T-cell (primary cell): Measurements from ENCODE around the gene CAPS. TPM values are rescaled to one million over a fixed set of nuclear protein-coding genes. Genes with fewer than 3 reads are reported as not detected.

ENCODE experiments used
- ATAC-seq, 4 experiments: fragments of 200-7000 bp in 3 of 4; fragments of 150-1000 bp in 1 of 4; cut with Tn5 transposase; replicated peaks in 1 of 4; 1 replicate in 3 of 4; 2 replicates in 1 of 4; pipeline ENCODE4 v1.10.0; 2021; ENCODE audit warnings: moderate library complexity in 3 of 4, mild to moderate bottlenecking in 2 of 4, moderate number of reproducible peaks in 1 of 4
- CTCF ChIA-PET, 2 donors: fragments of 300-600 bp; sonication (Branson Sonifier 250); formaldehyde crosslinking; loops; one replicate each; lab custom pipeline; 2022; ENCODE audit warnings: antibody characterized with exemption in 2 of 2; lab: Charles Lee
- POLR2A ChIA-PET, 2 donors: fragments of 300-600 bp; sonication (Branson Sonifier 250); formaldehyde crosslinking; loops; one replicate each; lab custom pipeline; 2022; ENCODE audit warnings: antibody characterized with exemption in 2 of 2; lab: Charles Lee
- DNase-seq, 35 experiments: peaks; one replicate each; pipeline versions ENCODE4 v3.0.0 to v3.0.0-alpha.2; 2013 to 2023
- H3K27ac ChIP-seq: one replicate; pipeline ENCODE4 v1.5.1; 2013; ENCODE audit warnings: low read length
- H3K27me3 ChIP-seq, 2 experiments: replicated peaks in 1 of 2; 1 replicate in 1 of 2; 2 replicates in 1 of 2; pipeline versions ENCODE4 v1.6.1 to v1.7.0; 2013; ENCODE audit warnings: low read length in 1 of 2, mixed read lengths in 1 of 2; ENCODE audit not compliant: control insufficient read depth in 2 of 2, insufficient read depth in 2 of 2; ENCODE audit errors: extremely low read depth in 1 of 2
- H3K36me3 ChIP-seq, 2 donors: 1 replicate in 1 of 2; 2 replicates in 1 of 2; pipeline versions ENCODE4 v1.6.1 to v1.7.0; 2013; ENCODE audit warnings: low read length in 1 of 2; ENCODE audit not compliant: control insufficient read depth in 2 of 2, insufficient read depth in 1 of 2; ENCODE audit errors: extremely low read depth in 1 of 2
- H3K4me1 ChIP-seq, 2 experiments: 1 replicate in 1 of 2; 2 replicates in 1 of 2; pipeline versions ENCODE4 v1.6.1 to v1.7.0; 2013; ENCODE audit warnings: low read length in 2 of 2, mixed read lengths in 1 of 2; ENCODE audit not compliant: insufficient read depth in 2 of 2, control insufficient read depth in 1 of 2; ENCODE audit errors: extremely low read depth in 1 of 2
- H3K4me3 ChIP-seq, 2 donors: 1 replicate in 1 of 2; 2 replicates in 1 of 2; pipeline versions ENCODE4 v1.5.1 to v1.7.0; 2013; ENCODE audit warnings: mild to moderate bottlenecking in 2 of 2, low read length in 1 of 2, moderate library complexity in 1 of 2; ENCODE audit not compliant: control insufficient read depth in 1 of 2; ENCODE audit errors: extremely low read depth in 1 of 2
- H3K9me3 ChIP-seq: 2 replicates; pipeline ENCODE4 v1.7.0; 2013
- H3K27ac Mint-ChIP-seq, 2 donors: one replicate each; pipeline ENCODE4 v1.8.0; 2020 to 2021; ENCODE audit warnings: mild to moderate bottlenecking in 2 of 2, mixed read lengths in 2 of 2
- H3K27me3 Mint-ChIP-seq, 2 donors: one replicate each; pipeline ENCODE4 v1.8.0; 2021 to 2022; ENCODE audit warnings: mixed read lengths in 2 of 2
- H3K36me3 Mint-ChIP-seq: one replicate; pipeline ENCODE4 v1.8.0; 2021; ENCODE audit warnings: mixed read lengths
- H3K4me1 Mint-ChIP-seq, 3 donors: one replicate each; pipeline ENCODE4 v1.8.0; 2020 to 2022; ENCODE audit warnings: mixed read lengths in 3 of 3, mild to moderate bottlenecking in 1 of 3
- H3K4me3 Mint-ChIP-seq, 3 donors: one replicate each; pipeline ENCODE4 v1.8.0; 2020 to 2022; ENCODE audit warnings: mild to moderate bottlenecking in 3 of 3, mixed read lengths in 3 of 3, moderate library complexity in 3 of 3
- H3K9me3 Mint-ChIP-seq, 3 donors: one replicate each; pipeline ENCODE4 v1.8.0; 2020 to 2022; ENCODE audit warnings: mixed read lengths in 3 of 3
- WGBS: methylation state at CpG from one replicate; pipeline ENCODE4 v1.1.5; 2013; ENCODE audit warnings: missing lambda C conversion rate; ENCODE audit not compliant: insufficient coverage; 5-methylcytosine and 5-hydroxymethylcytosine counted together
- total RNA-seq, 35 experiments: library from RNA in 6 of 35; stranded (reverse) in 6 of 35; fragments of 120-200 nt in 1 of 35; gene quantifications; one replicate each; pipeline versions ENCODE4 v1.2.1 to v1.2.4 and lab custom pipeline; 2013 to 2026

CAPS gene
- total RNA-seq, 5 donors from 2014 or later (not counting 1 experiment from before 2014, with no cell fraction given), result 43.3 to 74.8 (median 69.8) TPM

DNA sequence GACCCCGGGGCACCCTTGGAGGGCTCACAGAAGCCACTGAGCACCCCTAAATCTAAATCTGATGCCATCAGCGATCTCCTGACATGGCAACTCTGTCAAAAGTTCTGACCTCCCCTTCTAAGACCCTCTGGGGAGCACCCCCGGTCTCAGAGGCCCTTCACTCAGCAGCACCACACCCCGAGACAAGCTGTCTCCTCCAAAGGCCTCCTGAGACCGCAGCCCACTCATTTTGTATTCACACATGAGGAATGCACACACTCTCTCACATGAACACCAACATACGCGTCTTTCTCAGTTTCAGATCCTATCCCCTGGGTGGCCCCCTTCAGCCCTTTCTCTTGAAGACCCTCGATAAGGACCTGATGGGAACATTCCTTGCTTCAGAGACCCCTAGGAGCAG lies 13.1 kb upstream of the CAPS start:
- DNase-seq (no peak), ATAC-seq (no peak)
- Histone ChIP-seq H3K27ac (no peak overlapping the region), H3K36me3 (peaks cover 0 to 14% of the 10 kb centered on the region in 2 donors), H3K4me1 (peaks cover 0 to 41% of the 10 kb centered on the region in 2 experiments), H3K27me3 (no peaks in the 10 kb centered on the region), H3K4me3 (no peak overlapping the region), H3K9me3 (no peaks in the 10 kb centered on the region)
- CTCF ChIA-PET, result no interaction called here
- H3K27ac Mint-ChIP-seq, result peak overlapping the region; percentile 16 to 31
- H3K4me3 Mint-ChIP-seq, result peak overlapping the region; percentile 29 to 42 (median 31)
- no peaks in the 10 kb centered on the region for H3K9me3 Mint-ChIP-seq
- H3K36me3 Mint-ChIP-seq, result peaks cover 8% of the 10 kb centered on the region
- POLR2A ChIA-PET, result interaction anchor here in 1 of 2 donors (0.7 kb wide), 1 partner anchor 110 kb away, joined by 7 read pairs; the partner anchor contains the start of gene DUS3L
- peaks cover 26 to 34% (median 27%) of the 10 kb centered on the region in 3 donors for H3K4me1 Mint-ChIP-seq
- WGBS, result 86% methylated on average over 7 of the region's 8 CpGs
- no peaks in the 10 kb centered on the region for H3K27me3 Mint-ChIP-seq

DNA sequence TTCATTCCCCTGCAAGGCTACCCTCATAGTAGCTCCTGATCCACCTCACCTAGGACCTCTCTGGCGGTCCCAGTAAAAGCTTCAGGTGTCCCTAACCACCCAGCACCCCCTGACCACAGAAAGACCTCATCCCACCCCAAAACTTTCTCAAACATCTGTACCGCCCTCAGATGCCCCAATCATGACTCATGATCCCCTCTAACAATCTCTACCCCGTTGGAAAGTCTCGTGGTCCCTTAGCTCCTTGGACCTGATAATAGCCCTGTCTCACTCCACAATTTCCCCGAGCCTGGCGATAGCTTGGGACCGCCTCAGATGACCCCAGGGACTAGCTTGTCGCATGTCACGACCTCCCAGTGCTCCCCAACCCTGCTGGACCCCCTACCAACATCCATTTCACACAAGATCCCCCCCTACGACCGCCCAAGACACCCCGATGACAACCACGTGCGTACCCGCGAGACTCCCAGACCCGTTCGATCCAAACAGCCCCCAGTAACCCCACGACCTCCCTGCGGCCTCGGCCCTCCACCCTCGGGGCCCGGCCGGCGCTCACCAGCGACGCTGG lies 10.9 kb upstream of the CAPS start:
- no peaks in the 10 kb centered on the region for H3K9me3 ChIP-seq
- under 1% methylated on average over 27 of the region's 27 CpGs for WGBS
- peak overlapping the region; percentile 85 to 100 for H3K4me3 ChIP-seq
- H3K9me3 Mint-ChIP-seq, result no peaks in the 10 kb centered on the region
- peaks cover 35 to 47% (median 37%) of the 10 kb centered on the region in 3 donors for H3K4me1 Mint-ChIP-seq
- peak overlapping the region; percentile 99 to 100 for H3K27ac Mint-ChIP-seq
- peaks cover 0 to 48% of the 10 kb centered on the region in 2 experiments for H3K4me1 ChIP-seq
- peaks cover 0 to 4% of the 10 kb centered on the region in 2 donors for H3K36me3 ChIP-seq
- peaks cover 11% of the 10 kb centered on the region for H3K36me3 Mint-ChIP-seq
- no peak for ATAC-seq
- ChIA-PET CTCF (interaction anchor here (0.6 to 2.4 kb wide), 3 partner anchors 50 to 223 kb away, joined by 3 to 25 read pairs (median 3); partner anchors contain the start of gene NRTN (in 1 of the 2)), POLR2A (interaction anchor here (0.5 to 0.7 kb wide), 5 partner anchors 49 to 1511 kb away, joined by 3 to 9 read pairs (median 3); no protein-coding TSS in a partner anchor)
- peak in 2 of 35 experiments; percentile 8 to 30 for DNase-seq
- H3K27me3 Mint-ChIP-seq, result no peaks in the 10 kb centered on the region
- H3K4me3 Mint-ChIP-seq, result peak overlapping the region; percentile 95 to 96 (median 95)
- peak overlapping the region; percentile 85 for H3K27ac ChIP-seq
- H3K27me3 ChIP-seq, result no peaks in the 10 kb centered on the region

DNA sequence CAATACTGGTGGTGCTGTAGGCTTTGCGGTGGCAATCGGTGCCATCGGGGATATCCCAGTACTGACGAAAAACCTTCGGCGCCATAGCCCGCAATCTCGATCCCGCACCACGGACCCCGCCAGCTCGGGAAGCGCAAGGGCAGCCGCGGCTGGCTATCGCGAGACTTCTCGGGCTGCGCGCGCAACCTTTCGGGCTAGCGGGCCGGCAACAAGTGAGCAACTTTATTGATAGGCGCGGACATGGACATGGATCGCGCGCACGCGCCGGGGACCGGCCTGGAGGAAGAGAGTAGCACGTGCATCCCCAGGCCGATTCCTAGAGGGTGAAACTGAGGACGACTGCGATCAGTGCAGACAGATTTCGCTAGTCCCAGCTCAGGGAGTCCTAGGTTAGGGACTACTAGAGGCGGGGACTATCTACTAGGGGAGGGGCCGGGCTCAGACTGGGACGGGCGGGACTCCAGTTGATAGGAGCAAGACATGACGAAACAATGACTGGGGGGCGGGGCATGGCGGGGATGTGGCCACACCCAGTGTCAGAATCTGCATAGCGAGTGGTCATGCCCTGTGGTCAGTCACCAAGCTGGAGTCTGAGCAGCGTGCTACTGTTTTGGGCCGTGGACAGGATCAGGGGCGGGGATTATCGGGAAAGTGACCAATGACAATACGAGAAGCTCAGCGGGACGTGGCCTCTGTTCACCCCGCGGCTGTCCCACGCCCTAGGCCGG lies 10.3 kb upstream of the CAPS start, which contains the start of gene NDUFA11:
TSS of gene NDUFA11 (minus strand) at position 167 of the 728 bp plus-strand sequence. CDS start at position 85, 82 bp downstream.
- peaks cover 11% of the 10 kb centered on the region for H3K36me3 Mint-ChIP-seq
- ChIA-PET CTCF (interaction anchor here in 1 of 2 donors (0.6 to 2.4 kb wide), 6 partner anchors 51 to 222 kb away, joined by 3 to 25 read pairs (median 3); partner anchors contain the start of genes NRTN and RPL36), POLR2A (interaction anchor here (0.6 to 1.0 kb wide), 5 partner anchors 58 to 117 kb away, joined by 3 to 9 read pairs (median 3); partner anchors contain the start of gene DUS3L (in 1 of the 2))
- H3K27ac Mint-ChIP-seq, result peak within 1 kb of the TSS; percentile 99 to 100
- no peaks in the 10 kb centered on the region for H3K9me3 ChIP-seq
- H3K4me3 Mint-ChIP-seq, result peak within 1 kb of the TSS; percentile 95 to 96 (median 95)
- peak within 1 kb of the TSS; percentile 85 to 100 for H3K4me3 ChIP-seq
- no peaks in the 10 kb centered on the region for H3K27me3 ChIP-seq
- H3K4me1 Mint-ChIP-seq, result peaks cover 35 to 47% (median 37%) of the 10 kb centered on the region in 3 donors
- WGBS, result under 1% methylated on average over 57 of the region's 57 CpGs
- ATAC-seq (peak; percentile 53 to 61 (median 58)), DNase-seq (peak; percentile 91 to 98 (median 96))
- H3K36me3 ChIP-seq, result peaks cover 2 to 4% of the 10 kb centered on the region in 2 donors
- no peaks in the 10 kb centered on the region for H3K27me3 Mint-ChIP-seq
- H3K4me1 ChIP-seq, result peaks cover 0 to 48% of the 10 kb centered on the region in 2 experiments
- H3K27ac ChIP-seq, result peak within 1 kb of the TSS; percentile 85
- H3K9me3 Mint-ChIP-seq, result no peaks in the 10 kb centered on the region

DNA sequence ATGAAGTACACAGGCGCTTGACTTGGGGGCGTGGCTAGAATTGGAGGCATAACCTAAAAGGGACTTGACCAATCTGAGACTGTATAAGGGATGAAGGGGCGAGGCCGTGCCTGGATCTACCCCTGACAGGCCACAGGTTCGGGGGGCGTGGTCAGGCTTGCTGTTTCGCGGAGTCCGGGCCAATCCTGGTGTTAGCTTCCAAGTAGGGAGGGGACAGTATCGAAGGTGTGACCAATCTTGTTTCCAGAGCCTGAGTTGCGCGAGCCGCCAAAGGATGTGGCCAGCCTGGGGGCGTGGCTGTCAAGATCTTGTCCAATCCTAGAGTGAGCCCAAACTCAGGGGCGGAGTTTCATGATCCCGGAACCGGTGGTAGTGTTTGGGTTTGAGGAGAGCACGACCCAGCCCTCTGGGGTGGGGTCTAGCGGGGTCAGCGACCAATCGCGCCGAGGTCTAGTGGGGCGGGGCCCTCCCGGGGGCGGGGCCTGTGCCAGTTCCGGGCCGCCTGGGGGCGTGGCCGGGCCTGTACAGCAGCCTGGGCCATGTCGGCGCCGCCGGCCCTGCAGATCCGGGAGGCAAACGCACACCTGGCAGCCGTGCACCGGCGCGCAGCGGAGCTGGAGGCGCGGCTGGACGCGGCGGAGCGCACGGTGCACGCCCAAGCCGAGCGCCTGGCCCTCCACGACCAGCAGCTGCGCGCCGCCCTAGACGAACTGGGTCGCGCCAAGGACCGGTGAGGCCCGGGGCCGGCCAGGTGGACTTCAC lies 9.5 kb upstream of the CAPS start, which contains the start of gene VMAC:
TSS of gene VMAC (plus strand) at position 521 of the 762 bp plus-strand sequence. CDS start at position 540, 19 bp downstream.
- peak; percentile 78 to 80 (median 80) for ATAC-seq
- H3K4me3 Mint-ChIP-seq, result peak within 1 kb of the TSS; percentile 95 to 96 (median 95)
- WGBS, result 0% methylated on average over 58 of the region's 61 CpGs

DNA sequence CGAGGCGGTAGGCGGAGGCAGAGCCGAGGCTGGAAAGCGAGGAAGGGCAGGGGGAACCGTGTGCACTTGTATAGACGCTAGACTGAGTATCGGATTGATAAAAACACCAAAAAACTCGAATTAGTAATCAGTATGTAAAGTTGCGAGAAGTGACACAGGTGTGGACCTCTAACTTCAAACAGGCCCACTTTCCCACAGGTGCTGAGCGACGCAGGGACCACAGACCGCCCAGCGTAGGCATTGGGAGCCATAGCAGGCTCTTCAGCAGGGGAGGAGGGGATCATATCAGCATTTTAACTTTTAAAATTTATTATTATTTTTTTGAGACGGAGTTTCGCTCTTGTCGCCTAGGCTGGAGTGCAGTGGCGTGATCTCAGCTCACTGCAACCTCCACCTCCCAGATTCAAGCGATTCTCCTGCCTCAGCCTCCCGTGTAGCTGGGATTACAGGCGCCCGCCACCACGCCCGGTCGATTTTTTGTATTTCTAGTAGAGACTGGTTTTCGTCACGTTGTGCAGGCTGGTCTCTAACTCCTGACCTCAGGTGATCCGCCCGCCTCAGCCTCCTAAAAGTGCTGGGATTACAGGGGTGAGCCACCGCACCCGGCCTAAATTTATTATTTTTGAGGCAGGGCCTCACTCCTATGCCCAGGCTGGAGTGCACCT lies 8.8 kb upstream of the CAPS start:
- peak overlapping the region; percentile 57 to 75 for H3K27ac Mint-ChIP-seq
- no peaks in the 10 kb centered on the region for H3K27me3 Mint-ChIP-seq
- ChIA-PET CTCF (interaction anchor here in 1 of 2 donors (0.6 to 2.4 kb wide), 3 partner anchors 101 to 206 kb away, joined by 3 to 25 read pairs (median 3); partner anchors contain the start of gene NRTN), POLR2A (no interaction called here)
- no peak for DNase-seq
- peak overlapping the region; percentile 49 for H3K27ac ChIP-seq
- H3K4me1 ChIP-seq, result peaks cover 0 to 42% of the 10 kb centered on the region in 2 experiments
- no peak for ATAC-seq
- H3K4me1 Mint-ChIP-seq, result peaks cover 28 to 43% (median 35%) of the 10 kb centered on the region in 3 donors
- H3K4me3 Mint-ChIP-seq, result peak overlapping the region; percentile 95 to 96 (median 95)
- no peaks in the 10 kb centered on the region for H3K9me3 Mint-ChIP-seq
- H3K4me3 ChIP-seq, result peak overlapping the region; percentile 72 to 77
- no peaks in the 10 kb centered on the region for H3K27me3 ChIP-seq
- H3K36me3 ChIP-seq, result peaks cover 7 to 12% of the 10 kb centered on the region in 2 donors
- 79% methylated on average over 7 of the region's 31 CpGs for WGBS
- peaks cover 9% of the 10 kb centered on the region for H3K36me3 Mint-ChIP-seq
- no peaks in the 10 kb centered on the region for H3K9me3 ChIP-seq

More for the DNA sequence above, 9.5 kb upstream of the CAPS start, which contains the start of gene VMAC:
- peak; percentile 99 to 100 (median 100) for DNase-seq
- Histone ChIP-seq H3K27me3 (no peaks in the 10 kb centered on the region), H3K27ac (peak within 1 kb of the TSS; percentile 85), H3K4me1 (peaks cover 0 to 48% of the 10 kb centered on the region in 2 experiments), H3K36me3 (peaks cover 4 to 9% of the 10 kb centered on the region in 2 donors), H3K9me3 (no peaks in the 10 kb centered on the region), H3K4me3 (peak within 1 kb of the TSS; percentile 85 to 100)
- H3K27ac Mint-ChIP-seq, result peak within 1 kb of the TSS; percentile 99 to 100
- no peaks in the 10 kb centered on the region for H3K27me3 Mint-ChIP-seq
- CTCF ChIA-PET, result interaction anchor here in 1 of 2 donors (0.6 to 2.4 kb wide), 8 partner anchors 51 to 222 kb away, joined by 3 to 25 read pairs (median 3); partner anchors contain the start of genes NRTN and RPL36
- H3K36me3 Mint-ChIP-seq, result peaks cover 11% of the 10 kb centered on the region
- H3K9me3 Mint-ChIP-seq, result no peaks in the 10 kb centered on the region
- peaks cover 35 to 47% (median 37%) of the 10 kb centered on the region in 3 donors for H3K4me1 Mint-ChIP-seq
- POLR2A ChIA-PET, result interaction anchor here in 1 of 2 donors (0.6 to 1.0 kb wide), 3 partner anchors 57 to 113 kb away, joined by 3 to 5 read pairs (median 3); partner anchors contain the start of gene DUS3L
